ENCODE measurements around the gene ATG9A.

The ATG9A gene

GRCh38 chr2:219220652-219221402 is 8.6 kb downstream of the ATG9A start:
- no peak for DNase-seq (ENCODE audit: low read depth in 2 of 2)

DNA sequence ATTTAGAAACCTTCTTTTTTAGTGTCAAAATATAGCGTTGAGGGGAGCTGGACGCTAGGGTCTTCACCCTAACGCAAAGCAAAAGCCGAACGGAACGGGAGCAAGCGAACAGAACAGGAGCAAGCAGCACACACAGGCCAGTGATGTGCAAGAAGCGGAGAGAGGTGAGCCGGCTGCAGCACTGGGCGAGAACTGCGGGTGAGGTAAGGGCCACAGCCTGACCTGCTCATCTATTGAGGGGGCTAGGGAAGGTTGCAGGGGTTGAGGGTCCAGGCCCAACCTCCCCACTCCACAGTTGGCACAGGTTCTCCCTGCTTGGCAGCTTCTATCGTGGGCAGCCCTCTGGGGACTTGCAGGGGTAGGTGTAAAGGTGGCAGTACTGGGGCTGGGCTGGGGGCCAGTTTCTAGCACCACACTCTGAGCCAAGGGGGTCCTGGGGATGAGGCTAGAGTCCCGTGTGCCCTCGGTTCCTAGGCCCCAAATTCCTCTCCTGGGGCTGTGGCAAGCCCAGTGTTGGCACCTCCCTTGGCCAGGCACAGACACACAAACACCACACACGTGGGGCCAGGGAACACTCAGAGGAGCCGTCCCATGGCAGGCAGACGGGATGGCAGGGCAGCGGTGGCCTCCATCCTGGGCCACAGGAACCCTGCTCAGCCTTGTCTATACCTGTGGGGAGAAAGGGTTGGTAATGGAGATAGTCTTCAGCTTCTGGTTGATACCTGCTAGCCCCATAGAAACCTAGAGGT is 9.5 kb downstream of the ATG9A start:
- DNase-seq (ENCODE audit: low read depth in 2 of 2) = no peak

GRCh38 chr2:219218732-219219701 is 10.4 kb downstream of the ATG9A start, which contains the start of gene ABCB6:
Gene ABCB6 (minus strand): TSS chr2:219218958. CDS start chr2:219218673, 285 bp downstream.
- peak; percentile 51 to 60 for DNase-seq (ENCODE audit: low read depth in 2 of 2)

GRCh38 chr2:219218217-219218731 is 11.2 kb downstream of the ATG9A start:
- DNase-seq (ENCODE audit: low read depth in 2 of 2) = no peak

DNA sequence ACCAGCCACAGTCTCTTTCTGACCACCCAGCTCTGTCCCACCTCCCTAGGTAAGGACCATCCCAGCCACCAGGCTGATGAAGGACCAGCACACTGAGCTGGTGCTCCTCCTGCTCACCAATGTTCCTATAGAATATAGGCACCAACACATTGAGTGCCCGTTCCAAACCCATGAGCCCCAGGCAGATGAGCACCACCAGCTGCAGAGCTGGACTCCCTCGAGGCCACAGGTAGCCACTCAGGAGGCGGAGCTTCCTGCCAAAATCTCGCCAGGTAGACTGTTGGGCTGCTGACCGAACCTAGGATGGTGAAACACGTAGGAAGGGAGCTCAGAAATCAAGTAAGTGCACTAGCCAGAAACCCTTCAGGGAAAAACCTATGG is 12.9 kb downstream of the ATG9A start:
- DNase-seq (ENCODE audit: low read depth in 2 of 2) = no peak

DNA sequence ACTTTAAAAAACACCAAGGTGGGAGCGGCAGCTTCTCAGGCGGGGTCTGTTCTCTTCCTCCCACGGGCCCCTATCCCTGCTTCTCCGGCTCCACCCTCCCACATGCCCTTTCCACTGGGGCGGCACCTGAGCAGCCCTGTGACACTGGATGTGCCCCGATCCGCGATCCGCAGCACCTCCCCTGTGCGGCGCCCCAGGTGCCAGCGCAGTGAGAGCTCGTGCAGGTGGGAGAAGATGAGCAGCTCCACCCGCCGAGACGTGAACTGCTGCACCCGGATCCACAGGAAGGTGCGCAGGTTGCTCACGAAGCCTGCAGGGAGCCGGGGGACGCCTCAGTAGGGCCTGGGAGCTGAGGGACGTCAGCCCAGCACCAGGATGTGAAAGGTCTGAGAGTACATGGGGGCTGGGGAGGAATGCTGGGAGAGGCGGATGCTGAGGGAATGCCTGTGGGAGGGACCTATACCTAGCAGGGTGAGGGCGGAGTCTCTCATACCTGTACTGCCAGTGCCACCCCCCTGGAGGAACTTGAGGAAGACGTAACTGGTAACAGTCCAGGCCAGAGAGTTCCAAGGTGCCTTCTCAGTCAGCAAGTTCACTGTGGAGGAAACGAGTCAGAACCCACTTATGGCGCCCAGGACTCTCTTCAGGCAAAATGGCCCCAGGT is 13.4 kb downstream of the ATG9A start:
- DNase-seq (ENCODE audit: low read depth in 2 of 2) = no peak

DNA sequence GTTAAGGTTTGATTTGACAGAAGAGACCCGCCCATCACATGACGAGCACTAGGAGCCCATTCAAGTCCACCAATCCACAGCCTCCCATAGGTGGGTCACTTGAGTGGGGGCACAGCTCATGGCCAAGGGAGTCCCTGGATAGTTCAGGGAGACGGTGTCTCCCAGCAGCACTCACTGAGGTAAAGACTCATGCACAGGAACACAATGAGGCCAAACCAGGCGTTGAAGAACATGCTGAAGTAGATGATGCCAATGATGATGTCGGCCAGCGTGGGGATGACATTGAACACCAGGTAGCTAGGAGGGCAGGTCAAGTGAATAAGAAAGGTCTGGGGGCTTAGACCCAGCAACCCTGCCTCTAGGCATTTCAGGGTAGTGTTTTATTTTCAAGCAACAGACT is 14.7 kb downstream of the ATG9A start:
- DNase-seq (ENCODE audit: low read depth in 2 of 2) = no peak

- no peak for DNase-seq (ENCODE audit: low read depth in 2 of 2)
These were observed 15.3 kb downstream of the ATG9A start for GRCh38 chr2:219214141-219214540.

GRCh38 chr2:219213486-219214071 is 15.9 kb downstream of the ATG9A start:
- no peak for DNase-seq (ENCODE audit: low read depth in 2 of 2)

DNA sequence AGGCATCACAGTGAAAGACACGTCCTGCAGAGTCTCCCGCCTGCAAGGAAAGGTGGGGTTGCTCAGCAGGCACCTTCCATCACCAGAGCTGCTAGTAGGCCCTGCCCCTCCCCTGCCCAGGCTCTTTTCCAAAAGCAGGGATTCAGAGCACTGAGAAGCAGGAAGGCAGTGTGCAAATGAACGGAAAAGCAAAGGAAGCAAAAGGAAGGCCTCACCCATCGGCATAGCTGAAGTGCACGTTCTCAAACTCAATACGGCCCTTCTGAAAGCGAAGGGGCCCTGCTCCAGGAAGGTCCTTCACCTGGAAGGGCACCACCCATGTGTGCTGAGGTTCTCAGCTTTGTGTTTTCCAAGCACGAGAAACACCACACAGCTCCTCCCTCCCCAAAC is 16.4 kb downstream of the ATG9A start:
- no peak for DNase-seq (ENCODE audit: low read depth in 2 of 2)

DNA sequence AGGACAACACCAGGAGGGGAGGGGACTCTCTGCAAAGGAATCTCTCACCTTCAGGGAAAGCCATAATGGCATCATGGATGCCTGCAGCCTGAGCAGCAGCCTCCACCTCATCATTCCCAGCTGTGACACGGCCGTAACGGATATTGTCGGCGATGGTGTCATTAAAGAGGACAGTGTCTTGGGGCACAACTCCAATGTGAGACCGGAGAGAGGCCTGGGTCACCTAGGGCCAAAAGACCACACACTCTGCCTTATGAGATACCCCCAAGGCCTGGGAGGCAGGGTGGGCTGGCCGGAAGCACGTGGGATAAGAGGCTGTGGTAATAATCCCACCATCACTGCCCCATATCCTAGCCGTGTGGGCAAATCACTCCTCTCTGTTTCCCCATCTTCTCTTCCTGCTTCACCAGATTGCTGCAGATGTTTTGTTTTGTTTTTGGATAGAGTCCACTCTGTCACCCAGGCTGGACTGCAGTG is 18.5 kb downstream of the ATG9A start:
- DNase-seq (ENCODE audit: low read depth in 2 of 2) = no peak

GRCh38 chr2:219210196-219210885 is 19.1 kb downstream of the ATG9A start:
- no peak for DNase-seq (ENCODE audit: low read depth in 2 of 2)

- no peak for DNase-seq (ENCODE audit: low read depth in 2 of 2)
These were observed 19.9 kb downstream of the ATG9A start for GRCh38 chr2:219209236-219210195.

- no peak for DNase-seq (ENCODE audit: low read depth in 2 of 2)
These were observed 21.3 kb downstream of the ATG9A start for GRCh38 chr2:219207884-219208740.

- DNase-seq (ENCODE audit: low read depth in 2 of 2) = no peak
These were observed 22.1 kb downstream of the ATG9A start for GRCh38 chr2:219207134-219207883.

- DNase-seq (ENCODE audit: low read depth in 2 of 2) = peak; percentile 91 to 92
These were observed 22.9 kb downstream of the ATG9A start, which contains the start of gene ZFAND2B for GRCh38 chr2:219206328-219207133. Gene ZFAND2B (plus strand): TSS chr2:219206782. CDS start chr2:219206988, 206 bp downstream.

Data from stimulated activated CD8-positive, alpha-beta memory T cell treated with anti-CD3 and anti-CD28 coated beads, Interleukin-7, amount 100 ng/mL, for 1 hour (primary cell).